Thyroid gland (tissue), 4 donors: ENCODE results near the gene UCN2. TPM values are rescaled to one million over a fixed set of nuclear protein-coding genes. Genes with fewer than 3 reads are reported as not detected.

ENCODE experiments used
- DNase-seq, 2 donors: peaks; one replicate each; pipeline ENCODE4 v3.0.0-alpha.2; 2019
- H3K27ac ChIP-seq, 3 donors: fragments of 200-600 bp; sonication (generic); 1 replicate in 2 of 3; 2 replicates in 1 of 3; pipeline ENCODE4 v1.5.1; 2016 to 2019; ENCODE audit warnings: mild to moderate bottlenecking in 1 of 3, moderate library complexity in 1 of 3
- H3K27me3 ChIP-seq: fragments of 200-600 bp; sonication (generic); one replicate; pipeline ENCODE4 v1.5.1; 2019
- H3K36me3 ChIP-seq, 2 donors: fragments of 200-600 bp; sonication (generic); one replicate each; pipeline ENCODE4 v1.5.1; 2016 to 2019
- H3K4me1 ChIP-seq, 2 donors: fragments of 200-600 bp; sonication (generic); one replicate each; pipeline ENCODE4 v1.5.1; 2017 to 2019
- H3K4me3 ChIP-seq, 3 donors: fragments of 200-600 bp; sonication (generic); replicated peaks in 1 of 3; 1 replicate in 2 of 3; 2 replicates in 1 of 3; pipeline ENCODE4 v1.5.1; 2016; ENCODE audit warnings: mild to moderate bottlenecking in 1 of 3
- H3K9me3 ChIP-seq: fragments of 200-600 bp; sonication (generic); one replicate; pipeline ENCODE4 v1.5.1; 2017
- POLR2A ChIP-seq, 2 donors: fragments of 450-650 bp; IDR thresholded peaks; one replicate each; pipeline ENCODE4 v1.6.1; 2017; ENCODE audit warnings: antibody characterized with exemption in 2 of 2, mild to moderate bottlenecking in 2 of 2, moderate library complexity in 1 of 2
- WGBS, 2 donors: methylation state at CpG; one replicate each; pipeline ENCODE4 v1.1.5; 2017; 5-methylcytosine and 5-hydroxymethylcytosine counted together
- intact Hi-C: fragments of 100-400 bp; cut with DNase I; formaldehyde crosslinking; loops from one replicate; pipeline ENCODE4 v1.15.1; 2023
- total RNA-seq, 4 donors: library from RNA; depleted of rRNA; stranded (reverse); fragments of >200 nt; gene quantifications; one replicate each; pipeline ENCODE4 v1.2.3, GENCODE V29; 2016
- TF ChIP-seq, protein P1 (sequence below), 6 experiments: fragments of 200-600 bp in 3 of 6; fragments of 450-650 bp in 3 of 6; sonication (generic) in 3 of 6; IDR thresholded peaks; one replicate each; pipeline ENCODE4 v1.5.1; 2016 to 2019; ENCODE audit warnings: antibody characterized with exemption in 6 of 6, mild to moderate bottlenecking in 2 of 6, inconsistent platforms in 1 of 6, moderate library complexity in 1 of 6

UCN2 gene
- total RNA-seq, 4 donors from 2014 or later: not detected

DNA sequence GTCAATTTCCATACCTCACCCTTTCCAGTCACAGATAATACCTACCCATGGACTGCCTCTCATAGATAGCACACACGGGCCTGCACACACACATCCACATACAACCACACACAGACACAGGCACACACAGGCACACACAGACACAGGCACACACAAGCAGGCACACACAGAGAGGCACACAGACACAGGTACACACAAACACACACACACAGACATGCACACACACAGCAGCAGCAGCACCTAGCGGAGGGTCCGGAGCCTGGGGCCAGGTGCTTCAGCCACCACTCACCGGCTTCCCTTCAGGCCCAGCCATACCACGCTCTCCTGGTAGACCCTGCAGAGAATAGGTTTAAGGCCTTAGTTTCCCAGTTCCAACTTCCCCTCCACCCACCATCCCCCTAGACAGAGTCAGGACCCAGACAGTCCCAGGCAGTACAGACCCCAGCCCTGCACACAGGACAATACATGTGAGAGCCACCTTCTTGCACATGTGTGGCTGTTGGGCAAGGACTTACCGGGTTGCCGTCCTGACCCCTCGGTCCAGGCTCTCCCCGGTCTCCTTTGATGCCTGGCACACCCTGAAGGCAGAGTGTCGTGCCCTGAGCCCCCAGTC lies 10.5 kb upstream of the UCN2 start:
- Histone ChIP-seq H3K27me3 (no peaks in the 10 kb centered on the region), H3K9me3 (no peaks in the 10 kb centered on the region), H3K36me3 (no peaks in the 10 kb centered on the region), H3K4me1 (no peaks in the 10 kb centered on the region), H3K4me3 (no peak overlapping the region), H3K27ac (no peak overlapping the region)
- 91 to 95% methylated on average over 9 of the region's 10 CpGs for WGBS, 2 donors
- TF ChIP-seq, protein P1, sequence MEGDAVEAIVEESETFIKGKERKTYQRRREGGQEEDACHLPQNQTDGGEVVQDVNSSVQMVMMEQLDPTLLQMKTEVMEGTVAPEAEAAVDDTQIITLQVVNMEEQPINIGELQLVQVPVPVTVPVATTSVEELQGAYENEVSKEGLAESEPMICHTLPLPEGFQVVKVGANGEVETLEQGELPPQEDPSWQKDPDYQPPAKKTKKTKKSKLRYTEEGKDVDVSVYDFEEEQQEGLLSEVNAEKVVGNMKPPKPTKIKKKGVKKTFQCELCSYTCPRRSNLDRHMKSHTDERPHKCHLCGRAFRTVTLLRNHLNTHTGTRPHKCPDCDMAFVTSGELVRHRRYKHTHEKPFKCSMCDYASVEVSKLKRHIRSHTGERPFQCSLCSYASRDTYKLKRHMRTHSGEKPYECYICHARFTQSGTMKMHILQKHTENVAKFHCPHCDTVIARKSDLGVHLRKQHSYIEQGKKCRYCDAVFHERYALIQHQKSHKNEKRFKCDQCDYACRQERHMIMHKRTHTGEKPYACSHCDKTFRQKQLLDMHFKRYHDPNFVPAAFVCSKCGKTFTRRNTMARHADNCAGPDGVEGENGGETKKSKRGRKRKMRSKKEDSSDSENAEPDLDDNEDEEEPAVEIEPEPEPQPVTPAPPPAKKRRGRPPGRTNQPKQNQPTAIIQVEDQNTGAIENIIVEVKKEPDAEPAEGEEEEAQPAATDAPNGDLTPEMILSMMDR (IDR thresholded peaks at IDR 0.05): no peak
- TF ChIP-seq POLR2A (IDR thresholded peaks at IDR 0.05): no peak
- intact Hi-C loops: no loop called here
- no peak for DNase-seq

DNA sequence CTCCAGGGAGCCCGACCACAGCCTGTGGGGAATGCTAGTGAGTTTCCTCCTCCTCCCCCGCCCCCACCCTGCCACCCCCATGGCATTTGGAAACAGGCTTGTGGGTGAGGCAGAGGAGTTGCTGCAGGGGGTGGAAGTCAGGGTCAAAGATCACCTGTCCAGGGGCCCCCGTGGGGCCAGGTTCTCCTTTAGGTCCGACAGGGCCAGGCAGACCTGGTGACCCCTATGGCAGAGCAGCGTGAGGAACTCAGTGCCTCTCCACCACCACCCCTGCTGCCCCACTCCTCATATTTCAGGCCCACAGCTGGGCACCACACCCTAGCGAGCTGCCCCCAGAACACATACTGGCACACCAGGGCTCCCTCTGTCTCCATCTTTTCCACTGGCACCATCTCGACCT lies 8.9 kb upstream of the UCN2 start:
- Histone ChIP-seq H3K36me3 (no peaks in the 10 kb centered on the region), H3K9me3 (no peaks in the 10 kb centered on the region), H3K27me3 (no peaks in the 10 kb centered on the region), H3K4me3 (no peak overlapping the region), H3K4me1 (no peaks in the 10 kb centered on the region), H3K27ac (no peak overlapping the region)
- DNase-seq: no peak
- WGBS, 2 donors: 91 to 93% methylated on average over 5 to 7 of the region's 7 CpGs
- TF ChIP-seq POLR2A (IDR thresholded peaks at IDR 0.05): no peak
- TF ChIP-seq, protein P1 (IDR thresholded peaks at IDR 0.05): no peak
- intact Hi-C loops: no loop called here

DNA sequence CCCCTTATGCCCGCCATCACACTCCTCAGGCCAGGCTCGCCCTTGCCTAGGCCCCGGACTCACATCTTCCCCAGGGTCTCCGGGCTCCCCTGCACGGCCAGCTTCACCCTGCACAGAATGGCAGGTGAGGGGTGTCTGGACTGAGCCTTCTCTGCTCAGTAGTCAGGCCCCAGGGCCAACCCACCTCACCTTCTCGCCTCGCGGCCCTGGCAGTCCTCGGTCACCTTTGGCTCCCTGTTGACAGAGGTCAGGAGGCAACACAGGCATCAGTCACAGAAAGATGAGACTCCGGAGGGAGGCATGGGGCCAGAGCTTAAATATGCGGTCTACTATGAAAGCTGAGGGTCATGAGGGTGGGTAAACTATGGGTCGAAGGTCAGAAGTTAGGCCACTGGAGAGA lies 8.4 kb upstream of the UCN2 start:
- H3K27ac ChIP-seq: no peak overlapping the region
- no peaks in the 10 kb centered on the region for H3K27me3 ChIP-seq
- no peaks in the 10 kb centered on the region for H3K36me3 ChIP-seq
- no peak for DNase-seq
- no peak for TF ChIP-seq POLR2A (IDR thresholded peaks at IDR 0.05)
- TF ChIP-seq, protein P1 (IDR thresholded peaks at IDR 0.05): no peak
- intact Hi-C loops: no loop called here
- no peaks in the 10 kb centered on the region for H3K9me3 ChIP-seq
- WGBS, 2 donors: 76 to 85% methylated on average over 3 to 9 of the region's 12 CpGs
- H3K4me1 ChIP-seq: no peaks in the 10 kb centered on the region
- no peak overlapping the region for H3K4me3 ChIP-seq

DNA sequence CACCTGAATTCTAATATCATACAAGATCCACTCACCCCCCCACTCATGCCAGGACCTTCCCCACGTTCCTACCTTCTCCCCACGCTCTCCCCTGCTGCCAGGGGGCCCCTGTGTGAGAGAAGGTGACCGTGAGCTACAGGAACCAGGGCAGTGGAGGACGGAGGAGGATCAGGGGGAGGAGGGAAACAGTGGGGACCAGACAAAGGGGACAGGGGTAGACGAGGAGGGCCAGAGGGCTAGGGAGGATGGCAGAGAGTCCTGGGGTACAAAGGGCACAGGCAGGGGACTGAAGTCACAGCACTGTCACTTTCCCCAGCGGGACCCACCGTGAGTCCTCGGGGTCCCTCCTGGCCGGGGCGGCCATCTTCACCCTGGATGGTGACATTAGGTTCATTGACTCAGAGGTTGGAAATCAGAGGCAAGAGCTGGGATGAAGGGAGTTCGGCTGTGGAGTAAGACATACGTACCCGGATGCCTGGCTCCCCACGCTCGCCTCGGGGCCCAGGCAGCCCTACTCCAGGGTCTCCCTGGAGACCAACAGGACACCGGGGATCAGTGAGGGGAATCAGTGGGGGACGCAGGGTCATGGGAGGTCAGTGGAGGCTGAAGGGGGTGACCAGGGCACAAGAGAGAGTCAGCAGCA lies 6.3 kb upstream of the UCN2 start:
- Histone ChIP-seq H3K4me3 (no peak overlapping the region), H3K36me3 (no peaks in the 10 kb centered on the region), H3K4me1 (no peaks in the 10 kb centered on the region), H3K27ac (no peak overlapping the region), H3K9me3 (no peaks in the 10 kb centered on the region), H3K27me3 (no peaks in the 10 kb centered on the region)
- intact Hi-C loops: no loop called here
- 87 to 90% methylated on average over 18 of the region's 18 CpGs for WGBS, 2 donors
- TF ChIP-seq, protein P1 (IDR thresholded peaks at IDR 0.05): no peak
- TF ChIP-seq POLR2A (IDR thresholded peaks at IDR 0.05): no peak
- no peak for DNase-seq

DNA sequence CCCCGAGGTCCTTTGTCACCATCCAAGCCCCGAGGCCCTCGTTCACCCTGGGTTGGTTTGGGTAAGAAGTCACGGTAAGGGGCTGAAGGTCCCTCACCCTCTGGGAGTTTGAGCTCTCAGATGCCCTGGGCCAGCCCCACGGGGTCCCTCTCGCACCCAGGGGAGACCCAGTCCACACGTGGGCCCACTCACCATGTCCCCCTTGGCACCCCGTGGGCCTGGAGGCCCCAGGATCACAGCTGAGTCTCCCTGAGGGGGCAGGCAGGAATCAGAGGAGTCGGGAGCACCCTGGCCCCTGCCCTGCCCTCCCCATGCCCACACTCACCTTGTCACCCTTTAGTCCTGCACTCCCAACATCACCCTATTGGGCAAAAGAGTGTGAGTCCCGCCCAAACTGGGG lies 5.8 kb upstream of the UCN2 start:
- H3K4me3 ChIP-seq: no peak overlapping the region
- H3K27ac ChIP-seq: no peak overlapping the region
- H3K36me3 ChIP-seq: no peaks in the 10 kb centered on the region
- no peak for DNase-seq
- no peaks in the 10 kb centered on the region for H3K4me1 ChIP-seq
- no peaks in the 10 kb centered on the region for H3K9me3 ChIP-seq
- TF ChIP-seq, protein P1 (IDR thresholded peaks at IDR 0.05): no peak
- TF ChIP-seq POLR2A (IDR thresholded peaks at IDR 0.05): no peak
- intact Hi-C loops: no loop called here
- WGBS, 2 donors: 87 to 91% methylated on average over 5 to 6 of the region's 10 CpGs
- H3K27me3 ChIP-seq: no peaks in the 10 kb centered on the region
